Measurements from ENCODE around the gene STUM. TPM values are rescaled to one million over a fixed set of nuclear protein-coding genes. Genes with fewer than 3 reads are reported as not detected.

The STUM gene
- total and polyA plus RNA-seq, 2 experiments from 2014 or later: 0.23 to 1.3 TPM

DNA sequence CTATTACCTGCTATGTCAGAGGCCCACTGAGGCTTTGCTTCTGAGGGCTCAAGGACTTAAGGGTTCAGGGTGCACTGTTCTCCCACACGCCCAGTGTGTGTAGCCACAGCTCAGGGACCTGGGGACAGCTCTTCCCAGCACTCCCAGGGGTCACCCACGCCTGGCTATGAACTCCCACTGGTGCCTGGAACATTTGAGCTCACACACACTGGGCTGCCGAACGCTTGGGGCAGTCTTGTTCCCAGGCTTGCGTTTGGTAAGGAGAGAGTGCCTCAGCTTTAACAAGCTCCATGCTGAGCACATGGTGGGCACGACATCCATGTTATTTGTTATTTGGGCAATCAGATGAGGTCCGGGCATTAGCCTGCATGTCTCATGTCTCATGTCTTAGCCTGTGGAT lies 37.6 kb downstream of the STUM start:
- no peaks in the 10 kb centered on the region for H4K20me1 ChIP-seq (replicated peaks; ENCODE audit: insufficient read depth)

More for the DNA sequence above, 37.6 kb downstream of the STUM start:
- no peak overlapping the region for H3K27ac Mint-ChIP-seq
- DNase-seq (ENCODE audit: low spot score) (no peak), ATAC-seq (no peak)
- no peaks in the 10 kb centered on the region for H3K9me2 ChIP-seq (ENCODE audit: insufficient read depth)
- H3K36me3 Mint-ChIP-seq (ENCODE audit: low read depth): no peaks in the 10 kb centered on the region
- peaks cover 10% of the 10 kb centered on the region for H3K27me3 Mint-ChIP-seq (ENCODE audit: insufficient read depth, low read depth, poor library complexity)
- H3K79me2 ChIP-seq (replicated peaks; ENCODE audit: insufficient read depth): no peaks in the 10 kb centered on the region
- no peaks in the 10 kb centered on the region for H3K4me1 ChIP-seq (ENCODE audit: insufficient read depth)
- TF ChIP-seq, protein P1, sequence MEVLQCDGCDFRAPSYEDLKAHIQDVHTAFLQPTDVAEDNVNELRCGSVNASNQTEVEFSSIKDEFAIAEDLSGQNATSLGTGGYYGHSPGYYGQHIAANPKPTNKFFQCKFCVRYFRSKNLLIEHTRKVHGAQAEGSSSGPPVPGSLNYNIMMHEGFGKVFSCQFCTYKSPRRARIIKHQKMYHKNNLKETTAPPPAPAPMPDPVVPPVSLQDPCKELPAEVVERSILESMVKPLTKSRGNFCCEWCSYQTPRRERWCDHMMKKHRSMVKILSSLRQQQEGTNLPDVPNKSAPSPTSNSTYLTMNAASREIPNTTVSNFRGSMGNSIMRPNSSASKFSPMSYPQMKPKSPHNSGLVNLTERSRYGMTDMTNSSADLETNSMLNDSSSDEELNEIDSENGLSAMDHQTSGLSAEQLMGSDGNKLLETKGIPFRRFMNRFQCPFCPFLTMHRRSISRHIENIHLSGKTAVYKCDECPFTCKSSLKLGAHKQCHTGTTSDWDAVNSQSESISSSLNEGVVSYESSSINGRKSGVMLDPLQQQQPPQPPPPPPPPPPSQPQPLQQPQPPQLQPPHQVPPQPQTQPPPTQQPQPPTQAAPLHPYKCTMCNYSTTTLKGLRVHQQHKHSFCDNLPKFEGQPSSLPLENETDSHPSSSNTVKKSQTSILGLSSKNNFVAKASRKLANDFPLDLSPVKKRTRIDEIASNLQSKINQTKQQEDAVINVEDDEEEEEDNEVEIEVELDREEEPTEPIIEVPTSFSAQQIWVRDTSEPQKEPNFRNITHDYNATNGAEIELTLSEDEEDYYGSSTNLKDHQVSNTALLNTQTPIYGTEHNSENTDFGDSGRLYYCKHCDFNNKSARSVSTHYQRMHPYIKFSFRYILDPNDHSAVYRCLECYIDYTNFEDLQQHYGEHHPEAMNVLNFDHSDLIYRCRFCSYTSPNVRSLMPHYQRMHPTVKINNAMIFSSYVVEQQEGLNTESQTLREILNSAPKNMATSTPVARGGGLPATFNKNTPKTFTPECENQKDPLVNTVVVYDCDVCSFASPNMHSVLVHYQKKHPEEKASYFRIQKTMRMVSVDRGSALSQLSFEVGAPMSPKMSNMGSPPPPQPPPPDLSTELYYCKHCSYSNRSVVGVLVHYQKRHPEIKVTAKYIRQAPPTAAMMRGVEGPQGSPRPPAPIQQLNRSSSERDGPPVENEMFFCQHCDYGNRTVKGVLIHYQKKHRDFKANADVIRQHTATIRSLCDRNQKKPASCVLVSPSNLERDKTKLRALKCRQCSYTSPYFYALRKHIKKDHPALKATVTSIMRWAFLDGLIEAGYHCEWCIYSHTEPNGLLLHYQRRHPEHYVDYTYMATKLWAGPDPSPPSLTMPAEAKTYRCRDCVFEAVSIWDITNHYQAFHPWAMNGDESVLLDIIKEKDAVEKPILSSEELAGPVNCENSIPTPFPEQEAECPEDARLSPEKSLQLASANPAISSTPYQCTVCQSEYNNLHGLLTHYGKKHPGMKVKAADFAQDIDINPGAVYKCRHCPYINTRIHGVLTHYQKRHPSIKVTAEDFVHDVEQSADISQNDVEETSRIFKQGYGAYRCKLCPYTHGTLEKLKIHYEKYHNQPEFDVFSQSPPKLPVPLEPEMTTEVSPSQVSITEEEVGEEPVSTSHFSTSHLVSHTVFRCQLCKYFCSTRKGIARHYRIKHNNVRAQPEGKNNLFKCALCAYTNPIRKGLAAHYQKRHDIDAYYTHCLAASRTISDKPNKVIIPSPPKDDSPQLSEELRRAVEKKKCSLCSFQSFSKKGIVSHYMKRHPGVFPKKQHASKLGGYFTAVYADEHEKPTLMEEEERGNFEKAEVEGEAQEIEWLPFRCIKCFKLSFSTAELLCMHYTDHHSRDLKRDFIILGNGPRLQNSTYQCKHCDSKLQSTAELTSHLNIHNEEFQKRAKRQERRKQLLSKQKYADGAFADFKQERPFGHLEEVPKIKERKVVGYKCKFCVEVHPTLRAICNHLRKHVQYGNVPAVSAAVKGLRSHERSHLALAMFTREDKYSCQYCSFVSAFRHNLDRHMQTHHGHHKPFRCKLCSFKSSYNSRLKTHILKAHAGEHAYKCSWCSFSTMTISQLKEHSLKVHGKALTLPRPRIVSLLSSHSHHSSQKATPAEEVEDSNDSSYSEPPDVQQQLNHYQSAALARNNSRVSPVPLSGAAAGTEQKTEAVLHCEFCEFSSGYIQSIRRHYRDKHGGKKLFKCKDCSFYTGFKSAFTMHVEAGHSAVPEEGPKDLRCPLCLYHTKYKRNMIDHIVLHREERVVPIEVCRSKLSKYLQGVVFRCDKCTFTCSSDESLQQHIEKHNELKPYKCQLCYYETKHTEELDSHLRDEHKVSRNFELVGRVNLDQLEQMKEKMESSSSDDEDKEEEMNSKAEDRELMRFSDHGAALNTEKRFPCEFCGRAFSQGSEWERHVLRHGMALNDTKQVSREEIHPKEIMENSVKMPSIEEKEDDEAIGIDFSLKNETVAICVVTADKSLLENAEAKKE (CRISPR knock-in tag; IDR thresholded peaks at IDR 0.05): no peak
- TF ChIP-seq POLR2AphosphoS5 (IDR thresholded peaks at IDR 0.05; ENCODE audit: low read depth) (no peak), ZNF114 (CRISPR knock-in tag; IDR thresholded peaks at IDR 0.05) (no peak), STAT1 (IDR thresholded peaks at IDR 0.05; ENCODE audit: unreplicated experiment) (no peak), ETS1 (IDR thresholded peaks at IDR 0.05) (no peak), REST (IDR thresholded peaks at IDR 0.05; ENCODE audit: unreplicated experiment) (no peak), JUNB (IDR thresholded peaks at IDR 0.05; ENCODE audit: unreplicated experiment) (no peak), CREB1 (CRISPR knock-in tag; IDR thresholded peaks at IDR 0.05; ENCODE audit: low read depth) (no peak), EZH2 (IDR thresholded peaks at IDR 0.05; ENCODE audit: low read depth, unreplicated experiment) (no peak), ZNF331 (CRISPR knock-in tag; IDR thresholded peaks at IDR 0.05; ENCODE audit: low read depth) (no peak), EZH2phosphoT487 (IDR thresholded peaks at IDR 0.05; ENCODE audit: unreplicated experiment) (no peak)
- TF ChIP-seq, protein P2, sequence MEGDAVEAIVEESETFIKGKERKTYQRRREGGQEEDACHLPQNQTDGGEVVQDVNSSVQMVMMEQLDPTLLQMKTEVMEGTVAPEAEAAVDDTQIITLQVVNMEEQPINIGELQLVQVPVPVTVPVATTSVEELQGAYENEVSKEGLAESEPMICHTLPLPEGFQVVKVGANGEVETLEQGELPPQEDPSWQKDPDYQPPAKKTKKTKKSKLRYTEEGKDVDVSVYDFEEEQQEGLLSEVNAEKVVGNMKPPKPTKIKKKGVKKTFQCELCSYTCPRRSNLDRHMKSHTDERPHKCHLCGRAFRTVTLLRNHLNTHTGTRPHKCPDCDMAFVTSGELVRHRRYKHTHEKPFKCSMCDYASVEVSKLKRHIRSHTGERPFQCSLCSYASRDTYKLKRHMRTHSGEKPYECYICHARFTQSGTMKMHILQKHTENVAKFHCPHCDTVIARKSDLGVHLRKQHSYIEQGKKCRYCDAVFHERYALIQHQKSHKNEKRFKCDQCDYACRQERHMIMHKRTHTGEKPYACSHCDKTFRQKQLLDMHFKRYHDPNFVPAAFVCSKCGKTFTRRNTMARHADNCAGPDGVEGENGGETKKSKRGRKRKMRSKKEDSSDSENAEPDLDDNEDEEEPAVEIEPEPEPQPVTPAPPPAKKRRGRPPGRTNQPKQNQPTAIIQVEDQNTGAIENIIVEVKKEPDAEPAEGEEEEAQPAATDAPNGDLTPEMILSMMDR (conservative IDR thresholded peaks at IDR 0.05; ENCODE audit: low read depth in 2 of 2): no peak
- no peaks in the 10 kb centered on the region for H3F3A ChIP-seq (replicated peaks; ENCODE audit: low read depth)
- no peak overlapping the region for H3K4me3 ChIP-seq
- H3K4me1 Mint-ChIP-seq: peaks cover 10% of the 10 kb centered on the region
- no peak overlapping the region for H2AFZ ChIP-seq
- H3K4me2 ChIP-seq: no peak overlapping the region
- no peaks in the 10 kb centered on the region for H3K9me3 Mint-ChIP-seq
- H3K27ac ChIP-seq (ENCODE audit: low read depth): no peak overlapping the region
- H3K36me3 ChIP-seq (ENCODE audit: insufficient read depth): no peaks in the 10 kb centered on the region
- H3K4me3 Mint-ChIP-seq: no peak overlapping the region
- H3K27me3 ChIP-seq (ENCODE audit: insufficient read depth): no peaks in the 10 kb centered on the region
